Left hindlimb (tissue), 1 donor: ENCODE results near the gene CDS2.
"Not testable (repeated sequence)": the region's sequence is repeated elsewhere in the genome, so short reads cannot be mapped to it uniquely, and the experiment has no call there.

ENCODE experiments used
- DNase-seq: peaks from one replicate; pipeline ENCODE4 v3.0.0-alpha.2; 2018

CDS2 gene

GRCh38 chr20:5126512-5127203 lies at the start of gene CDS2:
TSS of gene CDS2 (plus strand) at chr20:5127008. CDS start at chr20:5127093, 85 bp downstream.
- peak; percentile 100 for DNase-seq

GRCh38 chr20:5077761-5078387 lies 48.9 kb upstream of the CDS2 start:
- no peak for DNase-seq

- no peak for DNase-seq
These were observed 48.3 kb upstream of the CDS2 start for GRCh38 chr20:5078399-5078958.

GRCh38 chr20:5080384-5080877 lies 46.4 kb upstream of the CDS2 start:
- no peak for DNase-seq

- DNase-seq, result no peak
These were observed 41.4 kb upstream of the CDS2 start for GRCh38 chr20:5085380-5085779.

GRCh38 chr20:5088688-5089087 lies 38.1 kb upstream of the CDS2 start:
- no peak for DNase-seq

GRCh38 chr20:5090191-5090590 lies 36.6 kb upstream of the CDS2 start:
- DNase-seq, result no peak

GRCh38 chr20:5091902-5092301 lies 34.9 kb upstream of the CDS2 start:
- DNase-seq, result no peak

- no peak for DNase-seq
These were observed 34.0 kb upstream of the CDS2 start for GRCh38 chr20:5092765-5093339.

GRCh38 chr20:5095454-5095853 lies 31.4 kb upstream of the CDS2 start:
- no peak for DNase-seq

GRCh38 chr20:5095931-5096330 lies 30.9 kb upstream of the CDS2 start:
- no peak for DNase-seq

GRCh38 chr20:5096463-5096862 lies 30.3 kb upstream of the CDS2 start:
- no peak for DNase-seq

- not testable (repeated sequence) for DNase-seq
These were observed 27.8 kb upstream of the CDS2 start for GRCh38 chr20:5099009-5099408.

- not testable (repeated sequence) for DNase-seq
These were observed 26.9 kb upstream of the CDS2 start for GRCh38 chr20:5099909-5100308.

GRCh38 chr20:5100684-5101347 lies 26.0 kb upstream of the CDS2 start:
- peak; percentile 53 for DNase-seq

GRCh38 chr20:5104479-5104878 lies 22.3 kb upstream of the CDS2 start:
- no peak for DNase-seq

GRCh38 chr20:5109276-5109675 lies 17.5 kb upstream of the CDS2 start:
- DNase-seq, result no peak

GRCh38 chr20:5113615-5113986 lies 13.2 kb upstream of the CDS2 start:
- DNase-seq, result no peak

GRCh38 chr20:5114403-5114802 lies 12.4 kb upstream of the CDS2 start:
- DNase-seq, result no peak

- no peak for DNase-seq
These were observed 9.9 kb upstream of the CDS2 start for GRCh38 chr20:5116875-5117274.

- DNase-seq, result no peak
These were observed 8.3 kb upstream of the CDS2 start for GRCh38 chr20:5118220-5119142.

GRCh38 chr20:5119143-5119434 lies 7.7 kb upstream of the CDS2 start:
- DNase-seq, result no peak
